HEK293 (cell line): ENCODE results near the gene AQP1.

Experiments used
- CTCF ChIA-PET: fragments of 350-600 bp; formaldehyde crosslinking; extraction: SDS; loops from one replicate; lab custom pipeline; 2021; ENCODE audit warnings: antibody characterized with exemption; lab: Yijun Ruan, JAX
- POLR2A ChIA-PET: fragments of 300-600 bp; formaldehyde crosslinking; extraction: SDS; loops from one replicate; lab custom pipeline; 2020; ENCODE audit warnings: antibody characterized with exemption, inconsistent platforms; lab: Yijun Ruan, JAX
- H3K27ac ChIP-seq: fragments of 200-500 bp; sonication (Bioruptor generic); 2 replicates; pipeline ENCODE4 v1.5.1; 2014; ENCODE audit warnings: low read depth, low read length, control low read depth, inconsistent platforms; ENCODE audit errors: extremely low read depth
- H3K36me3 ChIP-seq, 2 experiments: fragments of 200-500 bp in 1 of 2; sonication (Bioruptor generic) in 1 of 2; 1 replicate in 1 of 2; 2 replicates in 1 of 2; pipeline ENCODE4 v1.5.1; 2014 to 2017; ENCODE audit warnings: inconsistent platforms in 2 of 2, low read length in 2 of 2; ENCODE audit not compliant: control insufficient read depth in 2 of 2, insufficient read depth in 1 of 2
- H3K4me1 ChIP-seq: fragments of 200-500 bp; sonication (Bioruptor generic); 2 replicates; pipeline ENCODE4 v1.5.1; 2014; ENCODE audit warnings: mild to moderate bottlenecking, low read length, inconsistent platforms; ENCODE audit not compliant: control insufficient read depth, insufficient read depth
- H3K4me3 ChIP-seq: 2 replicates; pipeline ENCODE4 v1.5.1; 2011; ENCODE audit warnings: low read depth, mild to moderate bottlenecking, control low read depth, low read length, moderate library complexity
- H3K9me3 ChIP-seq: fragments of 200-500 bp; sonication (Bioruptor generic); 2 replicates; pipeline ENCODE4 v1.5.1; 2014; ENCODE audit warnings: low read depth, low read length, inconsistent platforms; ENCODE audit not compliant: control insufficient read depth, insufficient read depth
- GFI1B ChIP-seq: fragments of 450-650 bp; formaldehyde crosslinking; IDR thresholded peaks from 2 replicates; pipeline ENCODE4 v1.5.1; 2016; ENCODE audit warnings: missing biosample characterization, missing genetic modification characterization
- KLF8 ChIP-seq: fragments of 450-650 bp; formaldehyde crosslinking; IDR thresholded peaks from 2 replicates; pipeline ENCODE4 v1.5.1; 2016; ENCODE audit warnings: missing biosample characterization, missing genetic modification characterization
- MYNN ChIP-seq: fragments of 450-650 bp; formaldehyde crosslinking; IDR thresholded peaks from 2 replicates; pipeline ENCODE4 v1.5.1; 2016; ENCODE audit warnings: missing biosample characterization, missing genetic modification characterization, borderline replicate concordance
- PRDM10 ChIP-seq: fragments of 450-650 bp; formaldehyde crosslinking; IDR thresholded peaks from 2 replicates; pipeline ENCODE4 v1.5.1; 2016; ENCODE audit warnings: missing biosample characterization, missing genetic modification characterization
- PRDM2 ChIP-seq: fragments of 450-650 bp; formaldehyde crosslinking; IDR thresholded peaks from 2 replicates; pipeline ENCODE4 v1.5.1; 2016; ENCODE audit warnings: missing biosample characterization, missing genetic modification characterization, borderline replicate concordance
- ZFP37 ChIP-seq: fragments of 450-650 bp; formaldehyde crosslinking; IDR thresholded peaks from 2 replicates; pipeline ENCODE4 v1.5.1; 2016; ENCODE audit warnings: missing biosample characterization, missing genetic modification characterization
- ZNF132 ChIP-seq: fragments of 450-650 bp; formaldehyde crosslinking; IDR thresholded peaks from 2 replicates; pipeline ENCODE4 v1.5.1; 2017; ENCODE audit warnings: missing biosample characterization, missing genetic modification characterization, borderline replicate concordance
- ZNF292 ChIP-seq: fragments of 450-650 bp; formaldehyde crosslinking; IDR thresholded peaks from 2 replicates; pipeline ENCODE4 v1.5.1; 2016; ENCODE audit warnings: low read depth, missing biosample characterization, missing genetic modification characterization, borderline replicate concordance
- ZNF335 ChIP-seq: fragments of 450-650 bp; formaldehyde crosslinking; conservative IDR thresholded peaks from 2 replicates; pipeline ENCODE4 v1.5.1; 2016; ENCODE audit warnings: missing biosample characterization, missing genetic modification characterization
- ZNF354C ChIP-seq: fragments of 450-650 bp; formaldehyde crosslinking; IDR thresholded peaks from 2 replicates; pipeline ENCODE4 v1.5.1; 2016; ENCODE audit warnings: missing biosample characterization, missing genetic modification characterization, low read depth, borderline replicate concordance
- ZNF416 ChIP-seq: fragments of 450-650 bp; formaldehyde crosslinking; IDR thresholded peaks from 2 replicates; pipeline ENCODE4 v1.5.1; 2016; ENCODE audit warnings: missing biosample characterization, missing genetic modification characterization
- ZNF433 ChIP-seq: fragments of 450-650 bp; formaldehyde crosslinking; IDR thresholded peaks from 2 replicates; pipeline ENCODE4 v1.5.1; 2016; ENCODE audit warnings: missing biosample characterization, missing genetic modification characterization, low read depth
- ZNF48 ChIP-seq: fragments of 450-650 bp; formaldehyde crosslinking; IDR thresholded peaks from 2 replicates; pipeline ENCODE4 v1.5.1; 2016; ENCODE audit warnings: missing biosample characterization, missing genetic modification characterization
- ZNF549 ChIP-seq: fragments of 450-650 bp; IDR thresholded peaks from 2 replicates; pipeline ENCODE4 v1.5.1; 2018; ENCODE audit warnings: missing biosample characterization, missing genetic modification characterization, mild to moderate bottlenecking, inconsistent platforms, moderate library complexity
- ZNF629 ChIP-seq: fragments of 450-650 bp; formaldehyde crosslinking; IDR thresholded peaks from 2 replicates; pipeline ENCODE4 v1.5.1; 2017; ENCODE audit warnings: missing biosample characterization, missing genetic modification characterization
- TF ChIP-seq, protein P1 (sequence below): fragments of 450-650 bp; formaldehyde crosslinking; IDR thresholded peaks from 2 replicates; pipeline ENCODE4 v1.5.1; 2016; ENCODE audit warnings: missing biosample characterization, missing genetic modification characterization
- TF ChIP-seq, protein P2 (sequence below): fragments of 450-650 bp; formaldehyde crosslinking; IDR thresholded peaks from 2 replicates; pipeline ENCODE4 v1.5.1; 2017; ENCODE audit warnings: missing biosample characterization, mild to moderate bottlenecking, missing genetic modification characterization, moderate library complexity
- TF ChIP-seq, protein P3 (sequence below): fragments of 450-650 bp; formaldehyde crosslinking; IDR thresholded peaks from 2 replicates; pipeline ENCODE4 v1.5.1; 2016; ENCODE audit warnings: missing biosample characterization, missing genetic modification characterization

The AQP1 gene

GRCh38 chr7:30970594-30971094, 59.0 kb downstream of the AQP1 start:
- CTCF ChIA-PET = interaction anchor here (0.6 to 2.6 kb wide), 4 partner anchors 13 to 230 kb away, joined by 3 to 9 read pairs (median 6); no protein-coding TSS in a partner anchor
- no peak overlapping the region for H3K27ac ChIP-seq
- TF ChIP-seq, protein P1, sequence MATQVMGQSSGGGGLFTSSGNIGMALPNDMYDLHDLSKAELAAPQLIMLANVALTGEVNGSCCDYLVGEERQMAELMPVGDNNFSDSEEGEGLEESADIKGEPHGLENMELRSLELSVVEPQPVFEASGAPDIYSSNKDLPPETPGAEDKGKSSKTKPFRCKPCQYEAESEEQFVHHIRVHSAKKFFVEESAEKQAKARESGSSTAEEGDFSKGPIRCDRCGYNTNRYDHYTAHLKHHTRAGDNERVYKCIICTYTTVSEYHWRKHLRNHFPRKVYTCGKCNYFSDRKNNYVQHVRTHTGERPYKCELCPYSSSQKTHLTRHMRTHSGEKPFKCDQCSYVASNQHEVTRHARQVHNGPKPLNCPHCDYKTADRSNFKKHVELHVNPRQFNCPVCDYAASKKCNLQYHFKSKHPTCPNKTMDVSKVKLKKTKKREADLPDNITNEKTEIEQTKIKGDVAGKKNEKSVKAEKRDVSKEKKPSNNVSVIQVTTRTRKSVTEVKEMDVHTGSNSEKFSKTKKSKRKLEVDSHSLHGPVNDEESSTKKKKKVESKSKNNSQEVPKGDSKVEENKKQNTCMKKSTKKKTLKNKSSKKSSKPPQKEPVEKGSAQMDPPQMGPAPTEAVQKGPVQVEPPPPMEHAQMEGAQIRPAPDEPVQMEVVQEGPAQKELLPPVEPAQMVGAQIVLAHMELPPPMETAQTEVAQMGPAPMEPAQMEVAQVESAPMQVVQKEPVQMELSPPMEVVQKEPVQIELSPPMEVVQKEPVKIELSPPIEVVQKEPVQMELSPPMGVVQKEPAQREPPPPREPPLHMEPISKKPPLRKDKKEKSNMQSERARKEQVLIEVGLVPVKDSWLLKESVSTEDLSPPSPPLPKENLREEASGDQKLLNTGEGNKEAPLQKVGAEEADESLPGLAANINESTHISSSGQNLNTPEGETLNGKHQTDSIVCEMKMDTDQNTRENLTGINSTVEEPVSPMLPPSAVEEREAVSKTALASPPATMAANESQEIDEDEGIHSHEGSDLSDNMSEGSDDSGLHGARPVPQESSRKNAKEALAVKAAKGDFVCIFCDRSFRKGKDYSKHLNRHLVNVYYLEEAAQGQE (tag by site-specific recombination) = peak; percentile 91
- no peak for TF ChIP-seq PRDM2
- TF ChIP-seq, protein P2, sequence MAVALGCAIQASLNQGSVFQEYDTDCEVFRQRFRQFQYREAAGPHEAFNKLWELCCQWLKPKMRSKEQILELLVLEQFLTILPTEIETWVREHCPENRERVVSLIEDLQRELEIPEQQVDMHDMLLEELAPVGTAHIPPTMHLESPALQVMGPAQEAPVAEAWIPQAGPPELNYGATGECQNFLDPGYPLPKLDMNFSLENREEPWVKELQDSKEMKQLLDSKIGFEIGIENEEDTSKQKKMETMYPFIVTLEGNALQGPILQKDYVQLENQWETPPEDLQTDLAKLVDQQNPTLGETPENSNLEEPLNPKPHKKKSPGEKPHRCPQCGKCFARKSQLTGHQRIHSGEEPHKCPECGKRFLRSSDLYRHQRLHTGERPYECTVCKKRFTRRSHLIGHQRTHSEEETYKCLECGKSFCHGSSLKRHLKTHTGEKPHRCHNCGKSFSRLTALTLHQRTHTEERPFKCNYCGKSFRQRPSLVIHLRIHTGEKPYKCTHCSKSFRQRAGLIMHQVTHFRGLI (tag by site-specific recombination) = no peak
- no peak for TF ChIP-seq ZNF433 (tag by site-specific recombination)
- TF ChIP-seq ZNF354C (tag by site-specific recombination) = no peak
- TF ChIP-seq, all 188 proteins: peak for 1
- no peaks in the 10 kb centered on the region for H3K36me3 ChIP-seq
- H3K4me3 ChIP-seq = no peak overlapping the region
- POLR2A ChIA-PET = no interaction called here
- H3K9me3 ChIP-seq = no peaks in the 10 kb centered on the region
- no peaks in the 10 kb centered on the region for H3K4me1 ChIP-seq

DNA sequence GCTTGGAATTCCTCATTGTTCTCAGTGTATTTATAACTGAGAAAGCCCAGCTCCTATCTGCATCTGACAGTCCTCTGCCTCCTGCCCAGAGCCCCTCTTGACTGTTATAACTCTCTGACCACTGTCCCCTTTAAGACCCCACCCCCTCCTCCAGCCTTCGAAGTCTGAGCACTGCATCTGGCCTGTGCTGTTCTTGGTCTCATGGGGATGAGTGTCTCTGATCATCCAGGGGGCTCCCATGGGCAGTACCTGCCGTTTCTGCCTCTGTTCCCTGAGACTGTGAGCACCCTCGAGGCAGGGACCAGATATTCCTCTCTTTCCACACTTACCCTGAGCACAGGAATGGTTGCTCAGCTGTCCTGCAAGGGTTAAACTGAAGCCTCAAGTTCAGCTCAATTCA, 59.8 kb downstream of the AQP1 start:
- Histone ChIP-seq H3K9me3 (no peaks in the 10 kb centered on the region), H3K4me3 (no peak overlapping the region), H3K27ac (no peak overlapping the region), H3K36me3 (no peaks in the 10 kb centered on the region), H3K4me1 (no peaks in the 10 kb centered on the region)
- ChIA-PET POLR2A (no interaction called here), CTCF (interaction anchor here (2.6 kb wide), 1 partner anchor 33 kb away, joined by 9 read pairs; no protein-coding TSS in a partner anchor)
- TF ChIP-seq, protein P3, sequence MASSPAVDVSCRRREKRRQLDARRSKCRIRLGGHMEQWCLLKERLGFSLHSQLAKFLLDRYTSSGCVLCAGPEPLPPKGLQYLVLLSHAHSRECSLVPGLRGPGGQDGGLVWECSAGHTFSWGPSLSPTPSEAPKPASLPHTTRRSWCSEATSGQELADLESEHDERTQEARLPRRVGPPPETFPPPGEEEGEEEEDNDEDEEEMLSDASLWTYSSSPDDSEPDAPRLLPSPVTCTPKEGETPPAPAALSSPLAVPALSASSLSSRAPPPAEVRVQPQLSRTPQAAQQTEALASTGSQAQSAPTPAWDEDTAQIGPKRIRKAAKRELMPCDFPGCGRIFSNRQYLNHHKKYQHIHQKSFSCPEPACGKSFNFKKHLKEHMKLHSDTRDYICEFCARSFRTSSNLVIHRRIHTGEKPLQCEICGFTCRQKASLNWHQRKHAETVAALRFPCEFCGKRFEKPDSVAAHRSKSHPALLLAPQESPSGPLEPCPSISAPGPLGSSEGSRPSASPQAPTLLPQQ = no peak
- no peak for TF ChIP-seq ZNF416 (tag by site-specific recombination)
- no peak for TF ChIP-seq ZNF132
- TF ChIP-seq ZNF335 (tag by site-specific recombination) = no peak
- no peak for TF ChIP-seq ZFP37 (tag by site-specific recombination)
- TF ChIP-seq ZNF292 (tag by site-specific recombination) = no peak
- TF ChIP-seq PRDM10 (tag by site-specific recombination) = no peak
- TF ChIP-seq ZNF549 = no peak
- TF ChIP-seq ZNF48 (tag by site-specific recombination) = no peak
- TF ChIP-seq ZNF629 (tag by site-specific recombination) = no peak
- TF ChIP-seq KLF8 (tag by site-specific recombination) = no peak
- no peak for TF ChIP-seq GFI1B (tag by site-specific recombination)
- no peak for TF ChIP-seq MYNN
